Neural cell (in vitro differentiated cells): ENCODE results near the gene PTPRD.

Experiments
- EP300 ChIP-seq: fragments of 450-650 bp; conservative IDR thresholded peaks from 2 replicates; pipeline ENCODE4 v1.6.1; 2014; ENCODE audit warnings: antibody characterized with exemption, mild to moderate bottlenecking, moderate library complexity; ENCODE audit not compliant: poor library complexity, severe bottlenecking
- MXI1 ChIP-seq: fragments of 450-650 bp; conservative IDR thresholded peaks from 2 replicates; pipeline ENCODE4 v1.6.1; 2014; ENCODE audit warnings: antibody characterized with exemption, mild to moderate bottlenecking; ENCODE audit not compliant: poor library complexity, severe bottlenecking
- TAF1 ChIP-seq: IDR thresholded peaks from 2 replicates; pipeline ENCODE4 v1.6.1; 2012; ENCODE audit warnings: low read depth

GRCh38 chr9:8852301-8852864, 1760.4 kb downstream of the PTPRD start:
- TF ChIP-seq MXI1 (no peak), TAF1 (no peak), EP300 (peak; percentile 54)
